Measurements from ENCODE around the gene TESMIN.

The TESMIN gene

GRCh38 chr11:68709062-68709461 lies 42.3 kb downstream of the TESMIN start:
- DNase-seq = no peak

GRCh38 chr11:68707527-68707926 lies 43.8 kb downstream of the TESMIN start:
- DNase-seq = no peak

GRCh38 chr11:68704887-68705286 lies 46.4 kb downstream of the TESMIN start:
- DNase-seq = peak; percentile 26 to 59

- DNase-seq = no peak
Observed at GRCh38 chr11:68698993-68699392, 52.3 kb downstream of the TESMIN start.

GRCh38 chr11:68695531-68695930 lies 55.8 kb downstream of the TESMIN start:
- no peak for DNase-seq

GRCh38 chr11:68694431-68695297 lies 56.7 kb downstream of the TESMIN start:
- no peak for DNase-seq

- no peak for DNase-seq
Observed at GRCh38 chr11:68693484-68693882, 57.8 kb downstream of the TESMIN start.

- DNase-seq = no peak
Observed at GRCh38 chr11:68692871-68693483, 58.3 kb downstream of the TESMIN start.

- no peak for DNase-seq
Observed at GRCh38 chr11:68692115-68692514, 59.2 kb downstream of the TESMIN start.

- DNase-seq = no peak
Observed at GRCh38 chr11:68691402-68691784, 59.9 kb downstream of the TESMIN start.

GRCh38 chr11:68690671-68691401 lies 60.5 kb downstream of the TESMIN start:
- DNase-seq = peak in 1 of 2 experiments; percentile 21

- no peak for DNase-seq
Observed at GRCh38 chr11:68689737-68690625, 61.3 kb downstream of the TESMIN start.

- DNase-seq = no peak
Observed at GRCh38 chr11:68688881-68689280, 62.4 kb downstream of the TESMIN start.

- no peak for DNase-seq
Observed at GRCh38 chr11:68687986-68688385, 63.3 kb downstream of the TESMIN start.

GRCh38 chr11:68687311-68687710 lies 64.0 kb downstream of the TESMIN start:
- no peak for DNase-seq

- DNase-seq = no peak
Observed at GRCh38 chr11:68686486-68686885, 64.8 kb downstream of the TESMIN start.

GRCh38 chr11:68685656-68686380 lies 65.5 kb downstream of the TESMIN start:
- DNase-seq = no peak

- DNase-seq = peak in 1 of 2 experiments; percentile 21
Observed at GRCh38 chr11:68684385-68685356, 66.6 kb downstream of the TESMIN start, which contains the start of gene GAL. Gene GAL, plus strand, starts transcription at chr11:68684544. Its CDS starts 380 bp downstream, at chr11:68684924.

- no peak for DNase-seq
Observed at GRCh38 chr11:68683536-68684384, 67.6 kb downstream of the TESMIN start.

GRCh38 chr11:68683121-68683520 lies 68.2 kb downstream of the TESMIN start:
- DNase-seq = no peak
